Measurements from ENCODE around the gene CHD6. TPM values are rescaled to one million over a fixed set of nuclear protein-coding genes. Genes with fewer than 3 reads are reported as not detected.
A peak's percentile ranks its signal among the peaks of the same experiment; 100 is the strongest.

CHD6 gene
- total RNA-seq, 6 experiments from 2014 or later = 24.7 to 28.9 (median 27.1) TPM

- peaks cover 22% of the 10 kb centered on the region for H3K4me1 Mint-ChIP-seq (ENCODE audit: low read depth)
- no peak overlapping the region for H3K4me3 Mint-ChIP-seq
- H3K27me3 Mint-ChIP-seq (ENCODE audit: insufficient read depth) = no peaks in the 10 kb centered on the region
- peaks cover 22% of the 10 kb centered on the region for H3K36me3 Mint-ChIP-seq (ENCODE audit: low read depth)
- DNase-seq = peak; percentile 65
- peaks cover 7% of the 10 kb centered on the region for H3K9me3 Mint-ChIP-seq
- no peak overlapping the region; the same call in 1 of the 2 replicates for H3K27ac Mint-ChIP-seq
- TF ChIP-seq, protein P1, sequence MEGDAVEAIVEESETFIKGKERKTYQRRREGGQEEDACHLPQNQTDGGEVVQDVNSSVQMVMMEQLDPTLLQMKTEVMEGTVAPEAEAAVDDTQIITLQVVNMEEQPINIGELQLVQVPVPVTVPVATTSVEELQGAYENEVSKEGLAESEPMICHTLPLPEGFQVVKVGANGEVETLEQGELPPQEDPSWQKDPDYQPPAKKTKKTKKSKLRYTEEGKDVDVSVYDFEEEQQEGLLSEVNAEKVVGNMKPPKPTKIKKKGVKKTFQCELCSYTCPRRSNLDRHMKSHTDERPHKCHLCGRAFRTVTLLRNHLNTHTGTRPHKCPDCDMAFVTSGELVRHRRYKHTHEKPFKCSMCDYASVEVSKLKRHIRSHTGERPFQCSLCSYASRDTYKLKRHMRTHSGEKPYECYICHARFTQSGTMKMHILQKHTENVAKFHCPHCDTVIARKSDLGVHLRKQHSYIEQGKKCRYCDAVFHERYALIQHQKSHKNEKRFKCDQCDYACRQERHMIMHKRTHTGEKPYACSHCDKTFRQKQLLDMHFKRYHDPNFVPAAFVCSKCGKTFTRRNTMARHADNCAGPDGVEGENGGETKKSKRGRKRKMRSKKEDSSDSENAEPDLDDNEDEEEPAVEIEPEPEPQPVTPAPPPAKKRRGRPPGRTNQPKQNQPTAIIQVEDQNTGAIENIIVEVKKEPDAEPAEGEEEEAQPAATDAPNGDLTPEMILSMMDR (IDR thresholded peaks at IDR 0.05) = no peak
Observed at GRCh38 chr20:41587956-41588355, 30.2 kb downstream of the CHD6 start.

GRCh38 chr20:41587523-41587922, 30.7 kb downstream of the CHD6 start:
- TF ChIP-seq, protein P1 (IDR thresholded peaks at IDR 0.05) = no peak
- Mint-ChIP-seq H3K4me1 (ENCODE audit: low read depth) (peaks cover 17% of the 10 kb centered on the region), H3K27me3 (ENCODE audit: insufficient read depth) (no peaks in the 10 kb centered on the region), H3K4me3 (no peak overlapping the region), H3K9me3 (peaks cover 7% of the 10 kb centered on the region), H3K27ac (no peak overlapping the region), H3K36me3 (ENCODE audit: low read depth) (peaks cover 22% of the 10 kb centered on the region)
- DNase-seq = no peak

DNA sequence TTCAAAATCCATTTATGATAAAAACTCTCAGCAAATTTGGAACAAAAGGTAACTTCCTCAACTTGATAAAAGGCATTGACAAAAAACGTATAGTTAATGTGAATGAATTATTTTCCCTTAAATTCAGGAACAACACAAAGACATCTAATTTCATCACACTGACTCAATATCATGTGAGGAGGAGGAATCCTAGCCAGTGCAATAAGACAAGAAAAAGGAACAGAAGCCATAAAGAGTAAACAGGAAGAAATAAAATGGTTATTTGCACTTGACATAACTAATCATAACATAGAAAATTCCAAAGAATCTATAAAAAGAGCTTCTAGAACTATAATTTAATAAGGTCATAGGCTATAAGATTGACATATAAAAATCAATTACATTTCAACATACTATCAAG, 31.4 kb downstream of the CHD6 start:
- DNase-seq = no peak
- H3K27ac Mint-ChIP-seq = no peak overlapping the region
- no peak overlapping the region for H3K4me3 Mint-ChIP-seq
- H3K9me3 Mint-ChIP-seq = peaks cover 7% of the 10 kb centered on the region
- TF ChIP-seq, protein P1 (IDR thresholded peaks at IDR 0.05) = no peak
- H3K36me3 Mint-ChIP-seq (ENCODE audit: low read depth) = peaks cover 22% of the 10 kb centered on the region
- peaks cover 17% of the 10 kb centered on the region for H3K4me1 Mint-ChIP-seq (ENCODE audit: low read depth)
- H3K27me3 Mint-ChIP-seq (ENCODE audit: insufficient read depth) = no peaks in the 10 kb centered on the region

- peaks cover 26% of the 10 kb centered on the region for H3K4me1 Mint-ChIP-seq (ENCODE audit: low read depth)
- no peaks in the 10 kb centered on the region; the same call in 1 of the 2 replicates for H3K27me3 Mint-ChIP-seq (ENCODE audit: insufficient read depth)
- no peak overlapping the region for H3K4me3 Mint-ChIP-seq
- DNase-seq = no peak
- no peaks in the 10 kb centered on the region for H3K9me3 Mint-ChIP-seq
- TF ChIP-seq, protein P1 (IDR thresholded peaks at IDR 0.05) = no peak
- H3K27ac Mint-ChIP-seq = no peak overlapping the region
- peaks cover 7% of the 10 kb centered on the region for H3K36me3 Mint-ChIP-seq (ENCODE audit: low read depth)
Observed at GRCh38 chr20:41580350-41580749, 37.8 kb downstream of the CHD6 start.

DNA sequence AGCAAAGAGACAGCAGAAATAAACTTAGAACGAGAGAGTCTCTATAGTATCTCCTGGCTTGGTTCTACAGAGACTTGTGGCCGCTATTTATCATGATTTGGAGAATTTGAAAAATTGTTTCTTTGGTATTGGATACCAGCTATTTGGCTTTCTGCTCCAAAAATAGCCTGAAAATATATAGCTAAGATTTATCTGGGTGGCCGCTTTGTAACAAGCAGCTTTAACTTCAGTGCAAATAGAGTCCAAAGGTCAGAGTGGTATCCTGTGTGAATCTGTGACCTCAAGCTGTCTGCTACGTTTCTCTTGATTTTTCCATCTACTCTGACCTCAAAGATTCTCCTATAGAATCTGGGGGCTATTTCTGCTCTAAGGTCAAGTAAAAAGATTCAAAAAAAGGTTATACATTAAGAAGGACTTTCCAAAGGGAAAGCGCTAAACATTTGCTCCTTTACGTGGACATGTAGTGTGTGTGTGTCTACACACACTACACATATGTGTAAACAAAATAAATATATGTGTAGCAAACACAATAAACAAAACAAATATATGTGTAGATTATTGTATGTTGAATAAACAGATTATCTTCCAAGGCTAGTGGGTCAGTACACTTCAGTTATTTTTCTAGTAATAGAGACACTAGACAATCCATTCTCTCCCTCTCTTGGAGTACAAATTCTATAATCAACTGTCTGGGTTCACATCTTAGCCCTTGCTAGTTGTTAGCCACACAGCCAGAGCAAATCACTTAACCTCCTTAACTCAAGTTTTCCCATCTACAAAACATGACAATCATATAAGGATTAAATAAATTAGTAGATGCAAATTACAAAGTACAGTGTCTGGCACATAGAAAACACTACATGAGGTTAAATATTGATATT, 40.8 kb downstream of the CHD6 start:
- TF ChIP-seq, protein P1 (IDR thresholded peaks at IDR 0.05) = no peak
- Mint-ChIP-seq H3K27ac (no peak overlapping the region), H3K4me1 (ENCODE audit: low read depth) (peaks cover 44% of the 10 kb centered on the region), H3K4me3 (no peak overlapping the region; the same call in 1 of the 2 replicates), H3K36me3 (ENCODE audit: low read depth) (peaks cover 4% of the 10 kb centered on the region; the same call in 1 of the 2 replicates), H3K27me3 (ENCODE audit: insufficient read depth) (no peaks in the 10 kb centered on the region; the same call in 1 of the 2 replicates), H3K9me3 (no peaks in the 10 kb centered on the region)
- no peak for DNase-seq

Data from HFFc6 (cell line).